ENCODE results near the gene GPC5. TPM values are rescaled to one million over a fixed set of nuclear protein-coding genes. Genes with fewer than 3 reads are reported as not detected.

The GPC5 gene
- total and polyA plus RNA-seq, 2 donors (not counting 3 experiments of a cell fraction or from before 2014, with no cell fraction given) = 0.59 to 0.97 TPM

GRCh38 chr13:91721413-91721812, 323.0 kb downstream of the GPC5 start:
- H3K9me1 ChIP-seq (replicated peaks; ENCODE audit: control insufficient read depth, extremely low read depth, insufficient read depth, low read length) = no peaks in the 10 kb centered on the region
- DNase-seq (ENCODE audit: low read depth, low spot score) (no peak), FAIRE-seq (no peak)
- H3K79me2 ChIP-seq (ENCODE audit: control insufficient read depth, insufficient read depth, low read length) = no peaks in the 10 kb centered on the region
- ChIA-PET CTCF (interaction anchor here (0.8 to 2.3 kb wide), 3 partner anchors 340 to 587 kb away, joined by 3 to 25 read pairs (median 3); no protein-coding TSS in a partner anchor), POLR2A (no interaction called here)
- H3K27ac ChIP-seq (ENCODE audit: insufficient read depth, low read depth, low read length) = no peak overlapping the region
- H3K4me3 ChIP-seq (replicated peaks in 1 of 3; ENCODE audit: insufficient read depth in 1 of 3, low read depth in 1 of 3, low read length in 3 of 3) = no peak overlapping the region
- H4K20me1 ChIP-seq (replicated peaks; ENCODE audit: control insufficient read depth, extremely low read depth, insufficient read depth, low read length) = no peaks in the 10 kb centered on the region
- H3K9me3 ChIP-seq (replicated peaks; ENCODE audit: control insufficient read depth, insufficient read depth, low read length) = no peaks in the 10 kb centered on the region
- no peak overlapping the region for H3K9ac ChIP-seq (replicated peaks; ENCODE audit: extremely low read depth, insufficient read depth, low read length)
- no TSS peak for BruUV-seq (replicated peaks)
- intact Hi-C loops (cut with micrococcal nuclease) (no loop called here), dilution Hi-C loops (cut with MboI; ENCODE audit: extremely low pct_ligation_motif_present, low sequenced_read_pairs) (no loop called here)
- H3K36me3 ChIP-seq (ENCODE audit: control insufficient read depth in 2 of 2, extremely low read depth in 1 of 2, insufficient read depth in 2 of 2, low read length in 2 of 2) = no peaks in the 10 kb centered on the region
- H3K4me1 ChIP-seq (ENCODE audit: control insufficient read depth, extremely low read depth, insufficient read depth, low read length) = no peaks in the 10 kb centered on the region
- TF ChIP-seq MAX (IDR thresholded peaks at IDR 0.05; ENCODE audit: insufficient read depth, insufficient read length) (no peak), POLR2A (IDR thresholded peaks at IDR 0.05; ENCODE audit: low read depth, low read length) (no peak), FOS (IDR thresholded peaks at IDR 0.05; ENCODE audit: borderline replicate concordance, insufficient read depth, low read length) (no peak), JUN (IDR thresholded peaks at IDR 0.05; ENCODE audit: borderline replicate concordance, insufficient read depth, insufficient read length, low read depth) (no peak), EZH2 (IDR thresholded peaks at IDR 0.05; ENCODE audit: borderline replicate concordance, low read depth, low read length, severe bottlenecking) (no peak), GATA2 (IDR thresholded peaks at IDR 0.05; ENCODE audit: insufficient read depth, insufficient read length, low read depth, low read length) (no peak), POLR2AphosphoS5 (IDR thresholded peaks at IDR 0.05; ENCODE audit: insufficient read depth, low read depth, low read length) (no peak), MYC (IDR thresholded peaks at IDR 0.05; ENCODE audit: low read depth, low read length) (no peak)
- TF ChIP-seq, protein P1, sequence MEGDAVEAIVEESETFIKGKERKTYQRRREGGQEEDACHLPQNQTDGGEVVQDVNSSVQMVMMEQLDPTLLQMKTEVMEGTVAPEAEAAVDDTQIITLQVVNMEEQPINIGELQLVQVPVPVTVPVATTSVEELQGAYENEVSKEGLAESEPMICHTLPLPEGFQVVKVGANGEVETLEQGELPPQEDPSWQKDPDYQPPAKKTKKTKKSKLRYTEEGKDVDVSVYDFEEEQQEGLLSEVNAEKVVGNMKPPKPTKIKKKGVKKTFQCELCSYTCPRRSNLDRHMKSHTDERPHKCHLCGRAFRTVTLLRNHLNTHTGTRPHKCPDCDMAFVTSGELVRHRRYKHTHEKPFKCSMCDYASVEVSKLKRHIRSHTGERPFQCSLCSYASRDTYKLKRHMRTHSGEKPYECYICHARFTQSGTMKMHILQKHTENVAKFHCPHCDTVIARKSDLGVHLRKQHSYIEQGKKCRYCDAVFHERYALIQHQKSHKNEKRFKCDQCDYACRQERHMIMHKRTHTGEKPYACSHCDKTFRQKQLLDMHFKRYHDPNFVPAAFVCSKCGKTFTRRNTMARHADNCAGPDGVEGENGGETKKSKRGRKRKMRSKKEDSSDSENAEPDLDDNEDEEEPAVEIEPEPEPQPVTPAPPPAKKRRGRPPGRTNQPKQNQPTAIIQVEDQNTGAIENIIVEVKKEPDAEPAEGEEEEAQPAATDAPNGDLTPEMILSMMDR (IDR thresholded peaks at IDR 0.05; ENCODE audit: extremely low read depth in 1 of 2, insufficient read depth in 1 of 2, low read depth in 1 of 2, low read length in 2 of 2) = no peak
- no peak overlapping the region for H3K4me2 ChIP-seq (ENCODE audit: insufficient read depth, low read length)
- H3K27me3 ChIP-seq (ENCODE audit: control insufficient read depth in 2 of 2, insufficient read depth in 2 of 2, low read length in 2 of 2) = no peaks in the 10 kb centered on the region
- H2AFZ ChIP-seq (ENCODE audit: low read depth, low read length) = no peak overlapping the region

All from endothelial cell of umbilical vein (primary cell).